ENCODE data around the gene CAMKK2. TPM values are rescaled to one million over a fixed set of nuclear protein-coding genes. Genes with fewer than 3 reads are reported as not detected.

CAMKK2 gene
- total and polyA plus RNA-seq, 2 of the 13 experiments (the other 11 are each of a cell fraction or from before 2014, with no cell fraction given) = 18.8 to 20.0 TPM

DNA sequence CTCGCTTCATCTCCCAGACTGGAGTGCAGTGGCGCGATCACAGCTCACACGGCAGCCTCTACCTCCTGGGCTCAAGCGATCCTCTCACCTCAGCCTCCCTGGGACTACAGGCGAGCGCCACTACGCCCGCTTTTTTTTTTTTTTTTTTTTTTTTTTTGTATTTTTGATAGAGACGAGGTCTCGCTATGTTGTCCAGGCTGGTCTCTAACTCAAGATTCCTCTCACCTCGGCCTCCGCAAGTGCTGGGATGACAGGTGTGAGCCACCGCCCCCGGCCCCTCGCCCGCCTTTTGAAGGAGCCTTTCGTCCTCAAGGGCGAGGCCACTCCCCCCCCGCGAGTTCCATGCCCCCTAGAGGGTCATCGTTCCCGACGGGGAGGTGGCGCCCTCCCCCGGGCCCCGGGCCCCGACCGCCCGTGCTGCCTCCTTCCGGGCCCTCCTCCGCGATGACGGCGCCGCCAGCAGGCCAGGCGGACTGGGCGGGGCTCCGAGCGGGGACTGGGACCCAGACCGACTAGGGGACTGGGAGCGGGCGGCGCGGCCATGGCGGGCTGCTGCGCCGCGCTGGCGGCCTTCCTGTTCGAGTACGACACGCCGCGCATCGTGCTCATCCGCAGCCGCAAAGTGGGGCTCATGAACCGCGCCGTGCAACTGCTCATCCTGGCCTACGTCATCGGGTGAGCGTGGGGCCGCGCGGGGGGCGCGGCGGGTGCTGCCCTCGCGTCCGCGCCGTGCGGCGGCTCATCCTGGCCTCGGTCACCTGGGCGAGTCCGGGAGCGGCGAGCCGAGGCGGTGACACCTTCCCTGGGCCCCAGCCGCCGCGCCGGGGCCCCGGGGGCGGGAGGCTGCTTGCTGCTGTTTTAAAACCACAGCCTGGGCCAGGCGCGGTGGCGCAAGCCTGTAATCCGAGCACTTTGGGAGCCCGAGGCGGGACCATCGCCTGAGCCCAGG lies 86.6 kb downstream of the CAMKK2 start, which contains the start of gene P2RX4 (continued):
- no peak for TF ChIP-seq CAMTA2 (CRISPR knock-in tag; IDR thresholded peaks at IDR 0.05; ENCODE audit: borderline replicate concordance)
- TF ChIP-seq, protein P1, sequence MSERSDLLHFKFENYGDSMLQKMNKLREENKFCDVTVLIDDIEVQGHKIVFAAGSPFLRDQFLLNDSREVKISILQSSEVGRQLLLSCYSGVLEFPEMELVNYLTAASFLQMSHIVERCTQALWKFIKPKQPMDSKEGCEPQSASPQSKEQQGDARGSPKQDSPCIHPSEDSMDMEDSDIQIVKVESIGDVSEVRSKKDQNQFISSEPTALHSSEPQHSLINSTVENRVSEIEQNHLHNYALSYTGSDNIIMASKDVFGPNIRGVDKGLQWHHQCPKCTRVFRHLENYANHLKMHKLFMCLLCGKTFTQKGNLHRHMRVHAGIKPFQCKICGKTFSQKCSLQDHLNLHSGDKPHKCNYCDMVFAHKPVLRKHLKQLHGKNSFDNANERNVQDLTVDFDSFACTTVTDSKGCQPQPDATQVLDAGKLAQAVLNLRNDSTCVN (CRISPR knock-in tag; IDR thresholded peaks at IDR 0.05; ENCODE audit: borderline replicate concordance) = no peak
- TF ChIP-seq SOX13 (IDR thresholded peaks at IDR 0.05) = no peak; the same call in 1 of the 2 replicates
- TF ChIP-seq SOX13 (CRISPR knock-in tag; conservative IDR thresholded peaks at IDR 0.05 in 1 of 2, IDR thresholded peaks at IDR 0.05 in 1 of 2) = peak in 1 of 2 experiments; percentile 25; a peak in 1 of 4 replicates
- TF ChIP-seq, protein P2, sequence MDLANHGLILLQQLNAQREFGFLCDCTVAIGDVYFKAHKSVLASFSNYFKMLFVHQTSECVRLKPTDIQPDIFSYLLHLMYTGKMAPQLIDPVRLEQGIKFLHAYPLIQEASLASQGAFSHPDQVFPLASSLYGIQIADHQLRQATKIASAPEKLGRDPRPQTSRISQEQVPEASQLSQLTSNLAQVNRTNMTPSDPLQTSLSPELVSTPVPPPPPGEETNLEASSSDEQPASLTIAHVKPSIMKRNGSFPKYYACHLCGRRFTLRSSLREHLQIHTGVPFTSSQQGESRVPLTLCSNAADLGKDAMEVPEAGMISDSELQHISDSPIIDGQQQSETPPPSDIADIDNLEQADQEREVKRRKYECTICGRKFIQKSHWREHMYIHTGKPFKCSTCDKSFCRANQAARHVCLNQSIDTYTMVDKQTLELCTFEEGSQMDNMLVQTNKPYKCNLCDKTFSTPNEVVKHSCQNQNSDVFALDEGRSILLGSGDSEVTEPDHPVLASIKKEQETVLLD (CRISPR knock-in tag; IDR thresholded peaks at IDR 0.05; ENCODE audit: low read depth) = peak; percentile 50
- peak; percentile 87; the same call in 1 of the 2 replicates for TF ChIP-seq ZNF446 (CRISPR knock-in tag; IDR thresholded peaks at IDR 0.05)
- peak; percentile 92 for TF ChIP-seq ATF7-NPFF (CRISPR knock-in tag; IDR thresholded peaks at IDR 0.05; ENCODE audit: low read depth)
- TF ChIP-seq ZNF891 (CRISPR knock-in tag; IDR thresholded peaks at IDR 0.05) = no peak
- peak; percentile 67 for TF ChIP-seq MED1 (CRISPR knock-in tag; IDR thresholded peaks at IDR 0.05)
- TF ChIP-seq SRSF9 (IDR thresholded peaks at IDR 0.05; ENCODE audit: borderline replicate concordance, insufficient read depth, low read depth, low read length, poor library complexity, severe bottlenecking) = no peak
- peak; percentile 81; the same call in 1 of the 2 replicates for TF ChIP-seq DNMT1 (CRISPR knock-in tag; IDR thresholded peaks at IDR 0.05)
- TF ChIP-seq TRIM24 (CRISPR knock-in tag; IDR thresholded peaks at IDR 0.05) = no peak
- TF ChIP-seq, protein P3, sequence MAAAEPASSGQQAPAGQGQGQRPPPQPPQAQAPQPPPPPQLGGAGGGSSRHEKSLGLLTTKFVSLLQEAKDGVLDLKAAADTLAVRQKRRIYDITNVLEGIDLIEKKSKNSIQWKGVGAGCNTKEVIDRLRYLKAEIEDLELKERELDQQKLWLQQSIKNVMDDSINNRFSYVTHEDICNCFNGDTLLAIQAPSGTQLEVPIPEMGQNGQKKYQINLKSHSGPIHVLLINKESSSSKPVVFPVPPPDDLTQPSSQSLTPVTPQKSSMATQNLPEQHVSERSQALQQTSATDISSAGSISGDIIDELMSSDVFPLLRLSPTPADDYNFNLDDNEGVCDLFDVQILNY (CRISPR knock-in tag; conservative IDR thresholded peaks at IDR 0.05) = no peak
- peak; percentile 81 for TF ChIP-seq MEIS2 (CRISPR knock-in tag; IDR thresholded peaks at IDR 0.05)
- peak; percentile 44; the same call in 1 of the 2 replicates for TF ChIP-seq ZMAT3 (CRISPR knock-in tag; conservative IDR thresholded peaks at IDR 0.05)
- no peak for TF ChIP-seq ZNF850 (CRISPR knock-in tag; conservative IDR thresholded peaks at IDR 0.05)
- TF ChIP-seq, protein P4, sequence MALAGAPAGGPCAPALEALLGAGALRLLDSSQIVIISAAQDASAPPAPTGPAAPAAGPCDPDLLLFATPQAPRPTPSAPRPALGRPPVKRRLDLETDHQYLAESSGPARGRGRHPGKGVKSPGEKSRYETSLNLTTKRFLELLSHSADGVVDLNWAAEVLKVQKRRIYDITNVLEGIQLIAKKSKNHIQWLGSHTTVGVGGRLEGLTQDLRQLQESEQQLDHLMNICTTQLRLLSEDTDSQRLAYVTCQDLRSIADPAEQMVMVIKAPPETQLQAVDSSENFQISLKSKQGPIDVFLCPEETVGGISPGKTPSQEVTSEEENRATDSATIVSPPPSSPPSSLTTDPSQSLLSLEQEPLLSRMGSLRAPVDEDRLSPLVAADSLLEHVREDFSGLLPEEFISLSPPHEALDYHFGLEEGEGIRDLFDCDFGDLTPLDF (CRISPR knock-in tag; IDR thresholded peaks at IDR 0.05) = peak; percentile 25; the same call in 1 of the 2 replicates
- peak; percentile 36; the same call in 1 of the 2 replicates for TF ChIP-seq ZNF558 (CRISPR knock-in tag; IDR thresholded peaks at IDR 0.05; ENCODE audit: borderline replicate concordance)
- no peak for TF ChIP-seq MIER2 (CRISPR knock-in tag; IDR thresholded peaks at IDR 0.05)
- peak; percentile 60; the same call in 1 of the 2 replicates for TF ChIP-seq TARDBP (CRISPR knock-in tag; IDR thresholded peaks at IDR 0.05)
- 0 out of 2 replicates have a peak, but pooled peaks have one; percentile 22 for TF ChIP-seq MTF1 (CRISPR knock-in tag; IDR thresholded peaks at IDR 0.05)
- peak; percentile 63; the same call in 1 of the 2 replicates for TF ChIP-seq AHR (CRISPR knock-in tag; IDR thresholded peaks at IDR 0.05)
- TF ChIP-seq ZKSCAN1 (IDR thresholded peaks at IDR 0.05; ENCODE audit: low read length) = no peak
- TF ChIP-seq, protein P5, sequence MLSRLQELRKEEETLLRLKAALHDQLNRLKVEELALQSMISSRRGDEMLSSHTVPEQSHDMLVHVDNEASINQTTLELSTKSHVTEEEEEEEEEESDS (CRISPR knock-in tag; IDR thresholded peaks at IDR 0.05; ENCODE audit: borderline replicate concordance) = no peak
- no peak for TF ChIP-seq ZNF569 (CRISPR knock-in tag; IDR thresholded peaks at IDR 0.05; ENCODE audit: borderline replicate concordance)
